GM18907 (cell line): ENCODE measurements around the gene CAST.
A peak's percentile ranks its signal among the peaks of the same experiment; 100 is the strongest.

Source experiments
- ATAC-seq: cut with Tn5 transposase; IDR thresholded peaks from one replicate; pipeline ENCODE4 v1.9.1; 2021; ENCODE audit warnings: mild to moderate bottlenecking, moderate library complexity; ENCODE audit not compliant: unreplicated experiment

CAST gene

DNA sequence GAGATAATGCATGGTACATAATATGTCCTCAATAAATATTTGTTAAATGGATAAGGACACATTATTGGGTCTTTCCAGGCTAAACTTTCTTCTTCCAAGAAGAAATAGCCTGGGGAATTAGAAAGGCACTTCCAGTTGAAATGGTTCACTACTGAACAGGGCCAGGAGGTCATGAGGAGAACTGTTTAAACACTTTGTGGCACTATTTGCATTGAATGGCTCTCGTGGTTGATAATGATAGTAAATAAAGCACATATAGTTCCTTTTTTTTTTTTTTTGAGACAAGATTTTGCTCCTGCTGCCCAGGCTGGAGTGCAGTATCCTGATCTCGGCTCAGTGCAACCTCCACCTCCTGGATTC, 19.9 kb upstream of the CAST start:
- no peak for ATAC-seq

DNA sequence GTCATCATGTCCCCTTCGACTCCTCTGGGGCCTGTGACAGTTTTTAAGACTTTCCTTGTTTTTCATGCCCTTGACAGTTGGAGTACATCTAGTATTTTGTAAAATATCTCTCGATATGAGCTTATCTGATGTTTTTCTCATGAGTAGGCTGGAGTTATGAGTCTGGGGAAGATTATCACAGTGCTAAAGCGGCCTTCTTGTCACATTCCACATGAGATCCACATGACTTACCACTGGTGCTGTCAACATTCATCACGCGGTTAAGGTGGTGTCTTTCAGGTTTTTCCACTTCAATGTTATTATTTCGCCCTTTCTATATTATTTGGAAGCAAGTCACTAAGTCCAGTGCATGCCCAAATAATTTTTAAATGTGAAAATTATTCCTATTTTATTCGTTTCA, 17.1 kb upstream of the CAST start:
- no peak for ATAC-seq

DNA sequence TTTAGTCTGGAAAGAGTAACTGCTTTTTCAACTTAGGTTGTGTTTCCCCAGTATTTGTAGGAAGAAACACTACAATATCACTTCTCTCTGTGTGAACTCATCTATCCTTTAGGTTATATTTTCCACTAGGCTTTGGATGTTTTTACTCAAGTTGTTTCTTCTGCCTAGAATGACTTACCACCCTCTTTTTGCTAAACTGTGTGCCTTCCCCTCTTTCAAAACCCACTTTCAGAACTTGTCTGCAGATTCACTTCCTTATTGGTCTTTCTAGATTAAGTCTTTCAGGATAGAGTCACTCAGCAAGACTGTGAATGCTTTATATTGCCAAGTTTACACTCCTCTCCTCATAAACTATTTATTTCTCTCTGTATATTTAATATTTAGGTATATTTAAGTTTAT, 14.2 kb upstream of the CAST start:
- ATAC-seq = peak; percentile 82

DNA sequence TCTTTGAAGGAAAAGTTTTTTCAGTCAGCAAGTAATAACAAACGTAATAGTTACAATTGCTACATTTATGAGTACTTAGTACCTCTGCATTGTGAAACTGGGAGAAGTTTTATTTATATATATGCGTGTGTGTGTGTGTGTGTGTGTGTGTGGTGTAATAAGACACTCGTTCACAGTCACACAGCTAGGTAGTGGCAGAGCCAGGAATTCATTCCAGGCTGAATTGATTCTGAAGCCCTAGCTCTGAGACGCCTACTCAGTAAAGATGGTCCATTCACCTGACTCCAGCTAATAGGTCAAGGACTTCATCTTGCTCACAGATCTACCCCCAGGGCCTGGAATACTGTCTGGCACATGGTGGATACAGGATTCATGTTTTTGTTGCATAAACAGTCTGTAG, 13.6 kb upstream of the CAST start:
- ATAC-seq = no peak

DNA sequence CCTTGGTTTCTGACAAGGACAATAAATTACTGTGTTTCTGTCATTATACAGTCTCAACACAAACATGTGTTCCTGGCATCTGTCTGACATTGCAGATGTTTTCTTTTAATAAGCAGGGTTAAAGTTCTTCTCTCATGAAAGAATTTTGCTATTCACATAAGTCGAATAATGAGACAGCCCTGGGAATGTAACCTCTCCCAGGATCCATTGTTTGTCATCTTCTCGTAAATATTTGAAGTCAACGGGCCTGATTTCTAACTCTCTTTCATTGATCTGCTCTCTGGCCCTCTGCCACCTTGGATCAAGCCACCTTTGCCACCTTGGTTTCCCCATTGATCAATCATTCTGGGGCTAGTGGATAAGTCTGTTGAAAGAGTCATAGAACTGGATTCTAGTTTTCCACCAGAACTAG, 12.9 kb upstream of the CAST start:
- ATAC-seq = no peak

DNA sequence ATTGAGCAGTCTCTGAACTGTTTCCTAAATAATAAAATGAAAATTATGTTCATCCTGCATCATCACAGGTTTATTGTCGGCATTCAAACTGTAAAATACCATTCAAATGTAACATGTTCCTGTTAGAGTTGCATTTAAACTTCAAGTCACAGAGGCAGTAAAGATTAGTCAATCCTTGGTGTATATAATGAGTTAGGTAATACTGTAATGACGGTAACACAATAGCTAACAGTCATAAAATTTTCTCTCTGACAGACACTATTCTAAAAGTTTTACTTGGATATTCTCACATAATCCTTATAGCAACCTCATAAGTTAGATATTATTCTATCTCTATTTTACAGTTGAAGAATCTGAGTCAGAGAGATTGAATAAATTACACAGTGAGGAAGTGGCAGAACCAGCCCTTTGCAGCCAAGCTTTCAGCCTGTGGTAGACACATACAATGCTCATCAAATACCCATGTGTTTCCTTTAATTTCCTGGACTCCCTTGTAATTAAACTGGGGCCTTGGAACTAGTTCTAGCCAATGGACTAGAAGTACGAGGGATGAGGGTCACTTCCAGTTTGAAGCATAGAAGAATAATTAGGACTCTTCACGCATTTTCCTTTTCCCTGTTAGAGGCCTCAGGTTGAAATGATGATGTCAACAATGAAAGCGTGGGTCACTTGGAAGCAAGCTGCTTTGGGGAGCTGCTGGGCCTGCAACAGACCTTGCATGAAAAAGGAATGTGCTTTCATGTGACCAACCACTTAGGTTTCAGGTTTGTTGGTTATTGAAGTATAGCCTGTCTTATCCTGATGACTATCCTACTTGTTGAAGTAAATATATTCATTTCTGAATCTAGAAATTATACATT, 12.3 kb upstream of the CAST start:
- no peak for ATAC-seq

DNA sequence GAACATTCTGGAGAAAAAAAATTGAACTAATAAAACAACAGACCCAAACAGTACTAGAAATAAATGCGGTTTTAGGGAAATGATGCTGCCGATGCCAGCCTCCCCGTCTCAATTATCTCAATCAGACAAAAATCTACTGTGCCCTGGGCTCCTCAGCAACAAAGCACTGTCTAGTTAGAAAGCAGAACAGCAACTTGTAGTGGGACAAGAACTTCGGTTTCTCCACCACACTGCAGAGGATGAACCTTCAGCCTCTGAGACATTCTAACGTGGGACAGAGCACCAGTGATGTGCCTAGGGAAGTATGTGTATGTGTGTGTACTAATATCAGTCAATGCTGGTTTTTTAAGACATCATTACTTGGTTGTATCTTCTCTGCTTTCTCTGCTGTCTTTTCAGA, 11.1 kb upstream of the CAST start:
- no peak for ATAC-seq

DNA sequence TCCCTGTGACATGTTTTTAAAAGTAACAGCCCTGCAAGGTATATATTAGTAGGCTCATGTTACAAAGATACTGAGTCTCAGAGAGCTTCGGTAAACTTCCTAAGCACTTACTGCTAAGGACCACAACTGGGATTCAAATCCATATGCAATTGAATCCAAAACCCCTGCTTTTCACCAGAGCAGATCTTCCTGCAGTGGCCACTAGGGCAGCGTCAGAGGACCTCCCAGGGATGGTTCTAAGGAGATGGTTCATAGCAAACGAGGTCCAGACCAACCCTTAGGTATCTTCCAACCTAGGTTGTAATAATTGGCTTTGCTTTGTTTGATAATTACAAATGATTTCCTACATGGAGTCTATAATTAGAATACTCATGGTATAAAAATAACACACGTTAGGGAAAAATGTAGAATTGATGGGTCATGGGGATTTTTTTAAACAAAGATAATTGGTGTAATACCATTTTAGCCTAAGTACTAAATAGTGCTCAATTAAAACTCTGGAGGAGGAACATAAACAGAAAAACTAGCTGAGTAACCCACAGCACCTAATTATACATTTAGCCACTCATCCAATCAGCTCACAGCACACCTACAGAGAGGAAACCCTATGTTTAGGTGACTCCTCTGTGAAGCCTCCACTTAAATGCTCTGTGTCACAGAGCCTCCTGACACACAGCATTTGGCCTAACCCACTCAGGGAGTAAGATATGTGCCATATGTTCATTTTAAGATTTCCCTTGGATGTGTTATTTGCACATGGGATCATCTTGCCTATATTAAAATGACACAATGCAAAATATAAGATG, 10.0 kb upstream of the CAST start:
- ATAC-seq = no peak

DNA sequence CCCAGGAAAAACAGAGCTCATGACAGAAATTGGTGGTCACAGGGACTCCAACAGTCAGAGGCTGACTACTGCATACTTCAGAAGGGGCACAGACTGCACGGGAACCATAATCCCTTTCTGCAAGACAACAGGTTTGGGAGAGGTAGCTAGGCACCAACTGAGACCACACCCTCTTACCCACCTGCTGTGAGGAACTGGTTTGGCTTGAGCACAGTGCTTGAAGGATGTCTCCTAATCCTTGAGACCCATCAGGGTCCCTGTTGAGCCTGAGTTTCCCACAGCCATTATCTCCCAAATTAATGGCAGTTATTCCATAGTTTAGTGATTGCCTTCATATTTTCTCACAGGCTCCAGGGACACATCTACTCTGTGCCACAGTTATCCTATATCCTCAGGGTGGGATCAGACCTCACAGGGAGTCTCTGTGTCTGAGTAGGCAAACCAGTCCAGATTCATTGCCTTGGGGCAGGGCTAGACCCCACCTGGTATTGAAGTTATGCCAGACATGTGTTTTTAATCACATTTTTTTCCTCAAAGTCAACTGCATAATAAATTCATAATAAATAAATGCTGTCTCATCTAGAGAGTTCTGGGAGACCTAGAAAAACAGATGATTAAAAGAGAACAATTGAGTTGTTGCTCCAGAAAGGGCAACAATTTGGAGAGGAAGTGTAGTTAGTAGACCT, 9.3 kb upstream of the CAST start:
- ATAC-seq = no peak

DNA sequence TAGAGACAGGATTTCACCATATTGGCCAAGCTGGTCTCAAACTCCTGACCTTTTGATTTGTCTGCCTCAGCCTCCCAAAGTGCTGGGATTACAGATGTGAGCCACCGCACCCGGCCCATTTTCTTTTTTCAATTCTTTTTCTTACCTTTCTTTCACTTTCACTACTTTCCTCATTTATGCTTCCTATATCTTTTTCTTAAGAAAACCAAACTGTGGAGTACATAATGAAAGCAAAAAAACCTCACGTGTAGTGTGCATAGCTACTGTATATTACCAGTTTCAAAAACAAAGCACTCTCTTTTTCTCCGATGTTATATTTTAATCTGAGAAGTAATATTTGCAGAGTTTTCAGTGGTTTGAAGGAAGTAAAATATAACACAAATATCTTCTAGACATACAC, 8.0 kb upstream of the CAST start:
- ATAC-seq = no peak

DNA sequence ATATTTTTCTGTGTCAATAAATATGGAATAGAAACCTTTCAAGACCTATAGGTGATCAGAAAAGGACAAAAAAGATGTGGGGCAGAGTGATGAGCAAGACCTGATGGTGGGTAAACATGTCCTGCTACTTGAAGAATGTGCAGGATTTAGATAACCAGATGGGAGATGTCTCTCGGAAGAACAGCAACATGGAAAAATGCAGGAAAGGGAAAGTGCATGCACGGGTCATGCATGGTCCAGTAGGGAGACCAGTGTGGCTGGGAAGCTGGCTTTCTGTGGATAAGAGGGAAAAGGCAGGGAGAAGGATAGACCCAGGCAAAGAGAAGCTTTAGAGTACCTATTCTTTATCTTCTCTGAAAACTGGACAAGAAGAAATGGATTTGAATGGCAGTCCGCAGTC, 7.1 kb upstream of the CAST start:
- no peak for ATAC-seq

DNA sequence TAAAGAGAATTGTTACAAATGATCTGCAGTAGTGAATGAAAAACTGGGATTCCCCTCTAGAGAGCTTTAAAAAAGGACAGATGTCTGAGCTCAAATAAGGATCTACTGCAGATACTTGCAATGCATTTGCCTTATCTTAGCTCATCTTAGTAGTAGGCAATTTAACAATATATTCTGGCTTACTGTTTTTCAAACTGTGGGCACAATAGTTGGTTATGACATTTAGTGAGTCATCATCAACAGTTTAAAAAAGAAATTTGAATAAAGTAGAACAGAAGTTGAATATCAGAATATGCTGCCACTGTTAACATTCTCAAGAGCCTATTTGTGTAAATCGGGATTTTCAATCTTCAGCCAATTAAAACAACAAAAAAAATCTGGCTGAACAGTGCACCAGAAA, 6.7 kb upstream of the CAST start:
- ATAC-seq = no peak

DNA sequence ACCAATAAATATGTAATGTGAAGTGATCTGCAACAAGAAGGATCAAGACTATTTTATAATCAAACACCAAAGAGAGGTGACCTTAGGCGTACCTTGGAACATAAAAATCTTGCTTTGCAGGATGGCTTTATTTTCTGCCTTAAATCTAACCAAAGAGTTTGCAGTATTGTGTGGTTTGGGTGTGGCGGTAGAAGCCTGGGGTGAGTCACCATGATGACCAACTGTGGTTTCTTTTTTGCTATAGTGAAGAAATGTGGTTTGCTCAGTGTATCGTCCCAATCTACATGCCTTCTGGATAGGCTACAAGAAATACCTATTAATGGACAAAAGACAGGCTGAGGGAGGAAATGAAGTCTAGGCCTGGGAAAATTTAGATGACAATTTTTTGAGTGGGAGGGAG, 5.1 kb upstream of the CAST start:
- peak; percentile 82 for ATAC-seq

DNA sequence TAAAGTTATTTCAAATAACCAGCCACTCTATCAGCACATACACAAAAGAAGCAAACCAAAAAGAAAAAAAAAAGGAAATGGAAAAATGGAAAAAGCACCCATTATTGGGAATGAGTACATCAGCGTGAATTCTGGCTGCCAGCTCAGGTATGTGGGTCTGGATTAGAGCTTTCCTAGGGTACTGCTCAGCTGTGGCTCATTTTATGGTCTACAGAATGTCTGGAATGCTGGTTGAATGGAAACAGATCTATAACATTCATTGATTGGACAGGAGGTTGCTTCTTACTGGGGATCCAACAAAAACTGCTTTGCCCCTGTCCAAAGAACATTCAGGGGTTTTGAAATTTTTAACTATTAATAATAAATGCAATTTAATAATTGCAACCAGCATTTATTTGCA, 3.9 kb upstream of the CAST start:
- no peak for ATAC-seq

DNA sequence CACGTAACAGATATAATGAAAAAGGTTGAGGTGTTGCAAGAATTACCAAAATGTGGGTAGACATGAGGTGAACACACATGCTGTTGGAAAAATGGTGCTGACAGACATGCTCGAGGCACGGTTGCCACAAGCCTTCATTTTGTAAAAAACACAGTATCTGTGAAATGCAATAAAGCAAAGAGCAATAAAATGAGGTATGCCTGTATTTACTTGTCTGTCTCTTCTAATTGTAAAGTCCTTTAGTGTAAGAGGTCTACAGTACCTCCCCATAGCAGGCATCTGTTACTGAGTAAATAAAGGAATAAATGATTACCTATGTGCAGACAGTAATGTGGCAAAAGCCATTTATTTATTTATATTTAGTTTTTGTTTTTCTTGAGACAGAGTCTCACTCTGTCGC, 3.0 kb upstream of the CAST start:
- ATAC-seq = no peak

DNA sequence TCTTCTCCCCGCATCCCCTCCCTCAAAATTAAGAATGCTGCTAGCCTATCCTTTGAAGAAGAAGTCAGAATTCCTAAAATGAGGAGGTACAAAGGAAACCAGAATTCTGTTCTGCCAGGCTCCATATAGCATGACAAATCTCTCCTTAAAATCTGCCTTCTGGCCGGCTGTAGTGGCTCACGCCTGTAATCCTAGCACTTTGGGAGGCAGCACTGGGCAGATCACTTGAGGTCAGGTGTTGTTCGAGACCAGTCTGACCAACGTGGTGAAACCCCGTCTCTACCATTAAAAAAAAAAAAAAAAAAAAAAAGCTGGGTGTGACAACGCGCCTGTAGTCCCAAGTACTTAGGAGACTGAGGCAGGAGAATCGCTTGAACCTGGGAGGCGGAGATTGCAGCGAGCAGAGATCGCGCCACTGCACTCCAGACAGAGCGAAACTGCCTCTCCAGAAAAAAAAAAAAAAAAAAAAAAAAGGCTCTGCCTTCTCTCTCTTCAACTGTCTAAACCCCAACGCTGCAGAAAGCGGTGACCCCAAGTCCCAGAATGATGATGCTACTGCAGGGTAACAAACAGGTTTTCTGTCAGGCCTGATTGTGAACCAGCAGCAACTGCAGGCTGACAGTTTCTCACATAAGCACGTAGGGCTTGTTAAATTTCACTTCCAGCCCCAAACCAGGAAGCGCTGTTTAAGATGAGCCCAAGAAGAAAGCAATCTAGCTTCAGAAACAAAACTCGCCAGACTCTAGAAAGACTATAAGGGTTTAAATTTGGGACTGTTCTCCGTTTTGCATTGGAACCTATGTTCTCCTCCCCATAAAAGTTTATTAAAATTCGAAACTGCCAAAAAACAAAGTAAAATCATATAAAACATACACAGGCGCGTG, 963 bp upstream of the CAST start:
- peak; percentile 27 for ATAC-seq

DNA sequence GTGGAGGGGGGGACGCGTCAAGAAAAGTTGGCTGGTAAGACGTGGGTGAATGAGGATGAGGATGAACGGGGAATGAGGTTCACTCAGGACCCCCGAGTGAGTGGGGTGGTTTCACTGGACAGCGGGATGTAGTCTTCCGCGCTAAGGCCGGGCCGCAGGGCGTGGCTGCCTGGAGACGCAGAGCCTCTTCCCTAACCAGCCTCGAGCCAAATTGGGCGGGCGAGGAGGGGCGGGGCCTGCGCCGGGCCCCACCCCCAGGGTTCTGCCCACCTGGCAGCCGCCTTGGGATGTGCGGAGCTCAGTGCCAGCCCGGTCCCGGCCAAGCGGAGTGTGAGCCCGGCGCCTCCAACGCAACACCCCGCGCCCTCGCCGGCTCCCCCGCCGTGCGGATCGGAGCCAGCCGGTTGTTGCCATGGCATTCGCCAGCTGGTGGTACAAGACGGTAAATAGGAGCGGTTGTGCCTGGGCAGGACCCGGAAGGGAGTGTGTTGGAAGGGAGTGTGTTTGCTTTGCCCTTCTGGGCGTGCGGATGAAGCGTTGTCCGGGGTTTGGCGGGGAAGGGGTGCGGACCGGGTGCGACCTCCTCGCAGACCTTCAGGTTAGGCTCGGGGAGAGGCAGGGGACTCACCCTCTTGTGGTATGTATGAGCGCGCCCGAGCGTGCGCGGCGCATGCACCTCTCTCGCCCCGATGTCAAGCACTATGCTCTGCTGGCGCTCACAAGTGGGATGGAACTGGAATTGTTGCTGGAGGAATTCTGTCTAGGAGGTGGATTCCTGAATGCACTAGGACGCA, 746 bp downstream of the CAST start:
- ATAC-seq = peak; percentile 84

DNA sequence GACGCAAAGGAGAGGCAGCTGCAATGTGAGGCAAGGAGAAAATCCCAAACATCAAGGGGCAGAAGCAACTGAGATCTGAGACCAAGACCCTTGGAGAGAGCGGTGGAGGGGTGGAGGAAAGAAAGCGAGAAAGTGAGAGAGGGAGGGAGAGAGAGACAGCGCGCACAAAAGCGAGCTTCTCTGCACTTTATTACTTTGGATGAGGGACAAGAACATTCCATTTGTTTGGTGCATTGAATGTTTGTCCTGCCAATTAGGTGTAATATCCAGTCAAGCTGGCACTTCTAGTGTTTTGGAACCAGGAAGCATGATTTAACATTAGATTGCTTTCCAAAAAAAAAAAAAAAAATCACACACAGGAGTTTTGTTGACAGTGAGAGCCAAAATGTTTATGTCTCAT, 1.4 kb downstream of the CAST start:
- ATAC-seq = no peak

DNA sequence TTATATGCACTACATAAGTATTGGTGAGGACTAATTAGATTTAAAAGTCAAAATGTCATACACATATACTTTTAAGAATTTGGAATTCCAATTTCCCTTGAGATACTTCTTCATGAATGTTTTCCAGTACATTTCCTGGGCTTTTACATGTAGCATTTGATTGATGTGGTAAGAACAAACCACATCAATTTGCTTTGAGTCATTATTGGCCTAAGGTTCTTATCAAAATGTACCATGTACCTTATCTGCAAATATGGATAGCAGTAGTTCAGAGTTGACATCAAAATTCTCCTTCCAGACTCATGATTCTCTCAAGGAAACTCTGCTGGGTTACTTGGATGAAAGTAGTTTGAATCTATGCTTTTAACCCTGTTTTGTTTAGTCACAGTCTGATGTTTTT, 2.5 kb downstream of the CAST start:
- ATAC-seq = no peak

DNA sequence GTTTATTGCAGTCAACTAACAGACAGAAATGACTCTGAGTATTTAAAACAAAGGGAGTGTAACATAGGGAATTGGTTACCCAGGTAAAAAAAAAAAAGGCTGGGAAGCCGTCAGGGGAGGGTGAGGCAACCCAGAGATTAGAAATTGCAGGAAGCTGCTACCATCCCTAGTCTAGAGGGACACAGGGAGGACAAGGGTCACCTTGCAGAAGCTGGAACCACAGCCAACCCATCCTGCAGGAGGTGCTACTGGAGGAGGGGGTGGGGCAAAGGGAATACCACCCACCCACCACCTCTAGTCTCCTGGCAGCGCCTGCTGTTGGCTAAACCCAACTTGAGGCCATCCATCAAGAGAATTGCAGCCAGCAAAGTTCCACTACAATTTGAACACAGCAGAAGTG, 6.5 kb downstream of the CAST start:
- no peak for ATAC-seq
